ENCODE data around the gene EPM2A. TPM values are rescaled to one million over a fixed set of nuclear protein-coding genes. Genes with fewer than 3 reads are reported as not detected.
"Not testable (repeated sequence)": the region's sequence is repeated elsewhere in the genome, so short reads cannot be mapped to it uniquely, and the experiment has no call there.

The EPM2A gene
- total RNA-seq, result 5.3 and 7.3 TPM in 2 replicates

DNA sequence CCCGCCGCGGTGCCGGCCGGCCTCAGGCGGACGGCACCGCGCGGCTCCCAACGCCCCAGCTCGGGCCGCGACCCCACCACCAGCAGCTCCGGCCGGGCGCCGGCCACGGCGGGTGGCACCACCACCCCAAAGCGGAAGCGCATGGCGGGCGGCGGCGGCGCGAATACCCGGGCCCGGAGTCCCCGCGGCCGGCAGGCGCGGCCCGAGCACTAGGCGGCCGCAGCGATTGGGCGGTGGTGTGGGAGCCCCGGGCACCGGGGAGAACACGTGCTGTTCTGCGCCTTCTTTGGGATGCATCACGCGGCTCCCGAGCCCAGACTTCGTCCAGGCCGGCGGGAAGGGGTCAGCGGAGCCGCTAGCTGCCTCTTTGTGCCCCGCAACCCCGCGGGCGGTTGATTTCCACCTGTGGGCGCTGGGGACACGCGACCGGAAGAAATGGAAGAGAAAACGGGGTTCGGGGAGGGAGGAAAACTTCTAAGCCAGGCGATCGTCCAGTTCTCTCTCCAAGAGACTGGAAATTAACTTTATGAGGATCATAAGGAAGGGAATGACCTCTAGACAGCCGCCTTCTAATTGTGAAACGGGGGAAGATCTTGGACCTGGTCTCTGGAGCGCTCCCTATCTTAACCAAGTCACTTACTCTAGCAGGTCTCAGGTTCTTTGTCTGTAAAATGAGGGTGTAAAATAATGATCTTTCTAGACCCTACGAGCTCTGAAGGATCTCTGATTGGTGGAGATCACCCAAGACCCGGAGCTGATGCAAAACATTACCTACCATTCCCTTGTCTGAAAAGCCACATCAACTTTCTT is at the start of gene EPM2A:
TSS of gene EPM2A (minus strand) at position 165 of the 810 bp plus-strand sequence. CDS start at position 143, 22 bp downstream.
- intact Hi-C loops (cut with micrococcal nuclease), result loop anchor here (1.0 to 10.0 kb wide), 7 partner anchors 79 to 1641 kb away; partner anchors contain the start of genes FBXO30, SF3B5, SHPRH and STX11

DNA sequence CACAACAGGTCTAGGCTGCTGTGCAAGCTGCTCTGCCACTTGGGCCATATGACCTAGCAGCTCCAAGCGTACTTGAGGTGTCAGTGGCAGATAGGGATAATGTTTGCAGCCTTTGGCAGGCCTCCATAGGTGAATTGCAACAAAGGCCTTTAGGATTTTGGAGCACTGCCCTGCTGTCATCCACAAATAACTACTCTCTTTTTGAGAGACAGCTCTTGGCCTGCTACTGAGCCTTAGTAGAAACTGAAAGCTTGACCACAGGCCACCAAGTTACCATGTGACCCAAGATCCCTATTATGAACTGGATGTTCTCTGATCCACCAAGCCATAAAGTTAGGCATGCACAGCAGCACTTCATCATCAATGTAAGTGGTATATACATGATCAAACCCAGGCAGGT is 49.4 kb upstream of the EPM2A start:
- intact Hi-C loops (cut with micrococcal nuclease), result no loop called here

DNA sequence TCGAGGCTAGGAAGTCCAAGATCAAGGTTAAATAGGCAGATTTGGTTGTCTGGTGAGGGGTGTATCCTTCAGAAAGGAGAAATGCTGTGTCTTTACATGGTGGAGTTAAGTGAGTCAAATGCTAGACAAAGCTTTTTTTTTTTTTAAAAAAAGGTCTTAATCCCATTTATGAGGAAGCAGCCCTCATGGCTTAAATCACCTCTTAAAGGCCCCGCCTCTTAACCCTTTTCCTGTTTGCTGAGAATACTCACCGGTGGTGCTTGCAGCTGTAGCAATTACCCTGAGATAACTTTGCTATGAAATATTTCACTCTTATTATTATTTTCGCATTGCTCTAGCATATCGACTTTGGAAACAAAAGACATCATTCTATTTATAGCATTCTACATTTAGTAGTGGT is 48.5 kb upstream of the EPM2A start:
- intact Hi-C loops (cut with micrococcal nuclease), result no loop called here

DNA sequence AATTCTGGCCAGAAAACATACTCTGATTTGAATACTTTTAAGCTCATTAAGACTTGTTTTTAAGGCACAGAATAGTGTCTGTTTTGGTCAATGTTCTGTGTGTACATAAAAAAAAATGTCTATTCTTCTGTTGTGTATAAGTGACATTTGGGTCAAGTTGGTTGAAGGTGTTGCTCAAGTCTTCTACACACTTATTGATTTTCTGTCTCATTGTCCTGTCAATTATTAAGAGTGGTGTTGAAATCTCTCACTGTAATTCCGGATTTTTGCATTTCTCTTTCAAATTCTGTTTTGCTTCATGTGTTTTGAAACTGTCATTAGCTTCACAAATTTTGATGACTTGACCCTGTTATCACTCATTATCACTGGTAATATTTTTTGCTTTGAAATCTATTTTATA is 37.5 kb upstream of the EPM2A start:
- intact Hi-C loops (cut with micrococcal nuclease), result no loop called here

DNA sequence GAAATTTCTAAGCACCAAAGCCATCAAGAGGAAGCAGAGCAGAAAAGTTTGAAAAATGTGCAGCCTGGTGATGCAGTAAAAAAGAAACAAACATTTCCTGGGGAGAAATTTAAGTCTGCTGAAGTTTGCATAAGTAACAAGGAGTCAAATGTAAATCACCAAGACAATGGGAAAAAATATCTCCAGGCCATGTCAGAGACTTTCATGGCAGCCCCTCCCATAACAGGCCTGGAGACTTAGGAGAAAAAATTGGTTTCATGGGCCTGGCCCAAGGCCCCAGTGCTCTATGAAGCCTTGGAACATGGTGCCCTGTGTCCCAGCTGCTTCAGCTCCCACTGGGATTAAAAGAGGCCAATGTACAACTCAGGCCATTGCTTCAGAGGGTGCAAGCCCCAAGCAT is 30.1 kb upstream of the EPM2A start:
- intact Hi-C loops (cut with micrococcal nuclease), result no loop called here

DNA sequence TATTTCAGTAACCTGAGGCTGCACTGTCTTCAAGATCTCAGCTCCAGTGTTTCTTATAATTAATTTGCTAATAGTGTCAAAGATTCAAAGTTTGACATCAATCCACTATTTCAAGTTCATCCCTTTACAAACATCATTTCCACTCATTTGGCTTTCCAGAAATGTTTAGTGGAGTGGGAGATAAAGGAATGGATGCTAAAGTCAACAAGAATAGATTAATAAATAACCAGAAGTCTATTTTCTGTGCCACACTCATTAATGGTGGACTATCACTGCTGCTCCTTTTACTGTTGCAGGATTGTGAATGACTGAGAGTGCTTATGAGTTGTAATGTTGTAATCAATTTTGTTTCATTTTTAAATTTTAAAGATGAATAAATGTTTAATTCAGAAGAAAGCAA is 28.4 kb upstream of the EPM2A start:
- intact Hi-C loops (cut with micrococcal nuclease), result no loop called here

DNA sequence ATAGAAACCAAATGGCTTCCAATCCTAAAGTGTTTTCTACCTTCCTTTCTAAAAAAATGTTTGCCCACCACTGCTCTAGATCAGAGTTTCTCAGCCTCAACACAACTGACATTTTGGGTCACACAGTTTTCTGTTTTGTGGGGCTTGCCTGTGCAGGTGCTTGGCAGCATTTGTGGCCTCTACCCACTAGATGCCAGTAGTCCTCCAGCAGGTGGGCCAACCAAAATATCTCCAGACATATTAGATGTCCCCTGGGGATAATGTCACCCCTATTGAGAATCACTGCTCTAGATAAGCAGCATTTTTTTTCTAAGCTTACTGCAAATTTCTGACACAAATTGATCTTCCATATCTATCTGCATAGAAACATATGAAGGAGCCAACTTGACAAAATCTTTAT is 26.3 kb upstream of the EPM2A start:
- intact Hi-C loops (cut with micrococcal nuclease), result no loop called here

DNA sequence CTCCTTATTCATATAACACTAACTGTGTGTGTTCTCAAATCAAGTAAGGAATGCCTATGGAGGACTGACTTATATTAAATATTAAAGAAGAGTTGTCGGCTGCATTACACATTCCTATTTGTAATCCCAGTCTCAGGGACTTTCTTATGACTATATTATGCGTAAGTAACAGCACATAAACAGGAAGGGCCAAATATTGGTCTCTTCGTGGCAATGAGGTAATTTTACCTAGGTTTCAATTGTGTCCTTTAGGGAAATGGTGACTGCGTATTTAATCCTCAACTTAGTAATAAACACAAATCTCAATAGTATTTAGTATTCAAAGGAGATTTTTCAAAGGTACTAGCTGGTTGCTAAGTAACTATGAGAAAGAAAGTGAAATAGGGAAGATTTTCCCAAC is 22.8 kb upstream of the EPM2A start:
- intact Hi-C loops (cut with micrococcal nuclease), result no loop called here

DNA sequence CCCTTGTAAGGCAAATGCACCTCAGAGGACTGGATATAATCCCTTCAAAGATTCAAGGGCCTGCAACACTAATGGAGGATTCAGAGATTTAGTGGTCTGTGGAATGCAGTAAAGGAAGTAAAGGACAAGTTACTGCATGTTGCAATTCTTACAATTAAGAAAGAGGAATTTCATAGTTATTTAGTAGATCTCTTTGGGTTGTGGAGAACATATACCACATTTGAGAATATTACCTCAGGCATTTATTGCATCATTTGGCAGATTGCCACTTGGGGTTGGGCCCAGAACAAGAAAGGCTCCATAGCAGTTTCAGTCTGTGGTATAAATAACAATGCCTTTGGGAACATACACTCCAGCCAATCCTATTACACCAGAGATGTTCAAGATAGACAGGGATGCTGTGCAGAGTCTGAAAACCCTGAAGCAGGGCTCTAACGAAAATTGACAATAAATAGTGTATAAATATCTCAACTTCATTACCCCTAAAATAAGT is 20.9 kb upstream of the EPM2A start:
- intact Hi-C loops (cut with micrococcal nuclease), result no loop called here

DNA sequence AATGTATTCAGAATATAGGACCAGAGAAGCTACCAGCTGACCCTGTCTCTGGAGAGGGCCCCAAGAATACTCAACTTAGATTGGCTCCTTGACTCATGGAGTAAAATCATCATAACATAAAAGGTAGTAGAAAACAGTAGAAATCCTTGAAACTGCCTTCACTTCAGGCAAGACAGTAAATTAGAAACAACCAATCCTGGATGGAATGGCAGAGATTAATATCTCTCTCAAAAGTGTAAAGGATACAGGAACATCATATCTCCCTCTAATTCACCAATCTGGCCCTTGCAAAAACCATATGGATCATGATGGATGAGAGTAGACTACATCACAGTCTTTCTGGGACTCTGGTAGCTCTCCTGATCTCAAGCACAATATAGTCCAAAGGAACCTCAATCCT is 20.4 kb upstream of the EPM2A start:
- intact Hi-C loops (cut with micrococcal nuclease), result no loop called here

DNA sequence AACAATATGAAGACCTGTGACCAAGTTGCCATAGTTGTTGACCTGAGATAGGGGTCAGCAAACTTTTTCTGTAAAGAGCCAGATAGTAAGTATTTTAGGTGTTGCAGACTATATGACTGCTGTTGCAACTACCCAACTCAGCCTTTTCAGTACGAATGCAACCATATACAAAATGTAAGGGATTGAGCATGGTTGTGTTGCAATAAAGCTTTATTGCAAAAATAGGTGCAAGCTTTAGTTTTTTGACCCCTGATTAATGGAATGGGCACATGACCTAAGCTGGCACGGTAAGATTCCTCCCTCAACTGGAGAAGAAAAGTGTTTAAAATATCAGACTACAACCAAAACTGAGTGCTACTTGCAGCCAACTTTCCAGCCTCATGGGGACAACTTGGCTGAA is 17.3 kb upstream of the EPM2A start:
- intact Hi-C loops (cut with micrococcal nuclease), result no loop called here

DNA sequence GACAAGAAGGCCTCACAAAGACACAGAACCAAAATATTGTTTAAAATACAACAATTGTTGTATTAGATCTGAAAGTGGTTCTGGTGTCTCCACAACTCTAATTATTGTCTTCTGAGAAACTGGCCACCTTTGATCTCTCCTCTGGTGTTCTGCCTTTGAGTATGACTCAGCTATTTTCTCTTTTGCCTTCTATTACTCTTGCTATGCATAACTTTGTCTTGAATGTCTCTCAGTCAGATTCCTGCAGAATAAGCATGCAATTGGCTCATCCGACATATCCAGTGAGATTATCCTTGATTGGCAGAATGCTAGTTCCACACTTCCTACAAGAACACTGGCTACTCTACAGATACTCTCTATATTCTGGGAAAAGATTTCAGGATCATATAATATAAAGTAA is 14.3 kb upstream of the EPM2A start:
- intact Hi-C loops (cut with micrococcal nuclease), result no loop called here

DNA sequence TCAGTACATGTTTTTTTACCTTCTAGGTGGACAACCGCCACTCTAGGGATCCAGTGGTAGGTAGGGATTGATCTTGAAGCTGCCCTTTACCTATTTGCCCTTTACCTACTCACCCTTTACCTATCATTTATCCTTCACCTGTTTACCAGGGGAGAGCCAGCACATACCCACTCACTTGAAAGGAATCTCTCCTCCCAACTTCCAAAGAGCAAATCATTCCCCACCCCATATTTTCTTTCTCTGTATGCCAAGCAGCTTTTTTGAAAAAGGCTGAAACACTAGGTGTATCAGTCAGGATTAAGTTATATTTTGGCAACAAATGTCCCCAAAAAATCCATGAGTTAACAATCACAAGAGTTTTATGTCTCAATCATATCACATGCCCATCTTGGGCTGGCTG is 10.5 kb upstream of the EPM2A start:
- intact Hi-C loops (cut with micrococcal nuclease), result no loop called here

DNA sequence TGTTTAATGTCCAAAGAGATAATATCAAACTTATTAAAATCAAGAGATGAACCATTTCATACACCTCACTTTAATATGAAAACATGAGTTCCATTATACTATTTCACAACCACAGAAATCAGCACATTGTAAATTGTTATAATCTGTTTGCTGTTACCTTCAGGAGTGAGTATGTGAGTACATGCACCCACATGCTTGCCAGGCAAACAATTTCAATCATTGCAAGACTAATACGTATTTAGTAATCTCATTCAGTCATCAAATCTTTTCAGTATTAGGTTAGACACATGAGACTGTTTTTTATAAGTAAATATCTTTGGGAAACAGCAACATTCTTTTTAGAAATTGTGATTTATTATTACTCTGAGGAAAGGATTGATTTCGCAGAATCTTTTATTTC is 9.3 kb upstream of the EPM2A start:
- intact Hi-C loops (cut with micrococcal nuclease), result no loop called here

DNA sequence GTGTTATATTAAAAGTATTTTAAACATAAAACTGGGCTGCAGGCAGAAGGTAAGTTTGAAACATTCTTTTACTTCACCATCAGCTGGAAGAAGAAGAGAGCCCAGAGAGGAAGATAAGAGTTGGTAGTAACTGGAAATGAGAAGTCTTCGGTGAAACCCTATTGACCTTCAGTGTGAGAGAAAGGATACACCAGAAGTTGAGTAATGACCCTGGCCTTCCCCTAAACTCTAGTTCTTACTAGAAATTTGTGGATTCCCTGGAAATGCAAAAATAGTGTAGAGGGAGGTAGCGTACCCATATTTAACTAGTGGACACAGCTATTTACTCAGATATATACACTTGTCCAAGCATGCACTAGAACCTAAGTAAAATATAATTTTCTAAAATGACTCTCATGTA is 8.0 kb upstream of the EPM2A start:
- intact Hi-C loops (cut with micrococcal nuclease), result no loop called here

DNA sequence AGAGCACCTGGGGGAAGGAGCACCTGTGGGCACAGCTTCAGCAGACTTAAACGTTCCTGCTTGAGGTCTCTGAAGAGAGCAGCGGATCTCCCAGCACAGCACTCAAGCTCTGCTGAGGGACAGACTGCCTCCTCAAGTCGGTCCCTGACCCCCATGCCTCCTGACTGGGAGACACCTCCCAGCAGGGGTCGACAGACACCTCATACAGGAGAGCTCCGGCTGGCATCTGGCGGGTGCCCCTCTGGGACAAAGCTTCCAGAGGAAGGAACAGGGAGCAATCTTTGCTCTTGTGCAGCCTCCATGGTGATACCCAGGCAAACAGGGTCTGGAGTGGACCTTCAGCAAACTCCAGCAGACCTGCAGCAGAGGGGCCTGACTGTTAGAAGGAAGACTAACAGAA is 7.2 kb upstream of the EPM2A start:
- intact Hi-C loops (cut with micrococcal nuclease), result not testable (repeated sequence)

DNA sequence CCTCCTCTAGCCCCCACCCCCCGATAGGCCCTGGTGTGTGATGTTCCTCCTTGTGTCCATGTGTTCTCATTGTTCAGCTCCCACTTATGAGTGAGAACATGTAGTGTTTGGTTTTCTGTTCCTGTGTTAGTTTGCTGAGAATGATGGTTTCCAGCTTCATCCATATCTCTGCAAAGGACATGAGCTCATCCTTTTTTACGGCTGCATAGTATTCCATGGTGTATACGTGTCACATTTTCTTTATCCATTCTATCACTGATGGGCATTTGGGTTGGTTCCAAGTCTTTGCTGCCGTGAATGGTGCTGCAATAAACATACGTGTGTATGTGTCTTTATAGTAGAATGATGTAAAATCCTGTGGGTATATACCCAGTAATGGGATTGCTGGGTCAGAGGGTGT is 4.4 kb upstream of the EPM2A start:
- intact Hi-C loops (cut with micrococcal nuclease), result loop anchor here (10.0 kb wide), 3 partner anchors 1155 to 1645 kb away; partner anchors contain the start of genes SF3B5 and STX11

DNA sequence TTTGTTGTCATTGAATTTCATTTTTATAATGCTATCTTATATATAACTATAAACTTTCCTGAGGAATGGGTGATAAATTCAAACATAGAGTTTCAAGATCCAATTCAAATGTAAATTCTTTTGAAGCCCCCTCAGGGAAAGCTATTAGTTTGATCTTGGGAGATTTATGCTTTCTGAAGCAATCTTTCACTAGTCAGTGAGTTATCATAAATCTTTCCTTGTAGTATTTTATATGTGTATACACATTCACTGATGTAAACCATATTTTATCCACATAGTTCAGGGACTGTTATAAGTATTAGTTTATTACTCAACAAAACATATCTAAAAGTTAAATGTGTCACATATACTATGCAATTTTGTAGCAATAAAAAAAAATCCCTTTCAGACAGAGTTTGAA is 2.9 kb upstream of the EPM2A start:
- intact Hi-C loops (cut with micrococcal nuclease), result loop anchor here (10.0 kb wide), 3 partner anchors 1153 to 1643 kb away; partner anchors contain the start of genes SF3B5 and STX11

DNA sequence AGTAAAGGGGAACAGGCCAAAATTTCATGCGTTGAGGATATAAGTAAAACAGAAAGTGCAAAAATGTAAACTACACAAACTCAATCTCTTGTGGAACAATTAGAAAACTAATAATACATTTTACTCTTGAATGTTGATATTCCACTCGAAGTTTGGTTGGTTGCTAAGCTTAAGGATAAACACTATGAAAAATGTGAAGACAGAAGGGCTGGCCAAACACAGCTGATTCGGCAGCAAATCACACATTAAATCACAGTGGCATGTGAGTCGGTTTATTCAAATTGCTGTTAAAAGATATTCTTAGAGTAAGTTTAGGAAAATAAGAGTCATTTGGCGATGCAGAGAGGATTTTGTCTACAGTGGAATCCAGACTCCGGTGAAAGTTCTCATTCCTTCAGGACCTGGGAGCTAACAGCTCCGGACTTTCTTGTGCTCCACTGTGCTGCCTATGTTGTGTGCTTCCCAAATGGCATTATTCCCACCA is 1.4 kb upstream of the EPM2A start:
- intact Hi-C loops (cut with micrococcal nuclease), result loop anchor here (10.0 kb wide), 3 partner anchors 1152 to 1642 kb away; partner anchors contain the start of genes SF3B5 and STX11

DNA sequence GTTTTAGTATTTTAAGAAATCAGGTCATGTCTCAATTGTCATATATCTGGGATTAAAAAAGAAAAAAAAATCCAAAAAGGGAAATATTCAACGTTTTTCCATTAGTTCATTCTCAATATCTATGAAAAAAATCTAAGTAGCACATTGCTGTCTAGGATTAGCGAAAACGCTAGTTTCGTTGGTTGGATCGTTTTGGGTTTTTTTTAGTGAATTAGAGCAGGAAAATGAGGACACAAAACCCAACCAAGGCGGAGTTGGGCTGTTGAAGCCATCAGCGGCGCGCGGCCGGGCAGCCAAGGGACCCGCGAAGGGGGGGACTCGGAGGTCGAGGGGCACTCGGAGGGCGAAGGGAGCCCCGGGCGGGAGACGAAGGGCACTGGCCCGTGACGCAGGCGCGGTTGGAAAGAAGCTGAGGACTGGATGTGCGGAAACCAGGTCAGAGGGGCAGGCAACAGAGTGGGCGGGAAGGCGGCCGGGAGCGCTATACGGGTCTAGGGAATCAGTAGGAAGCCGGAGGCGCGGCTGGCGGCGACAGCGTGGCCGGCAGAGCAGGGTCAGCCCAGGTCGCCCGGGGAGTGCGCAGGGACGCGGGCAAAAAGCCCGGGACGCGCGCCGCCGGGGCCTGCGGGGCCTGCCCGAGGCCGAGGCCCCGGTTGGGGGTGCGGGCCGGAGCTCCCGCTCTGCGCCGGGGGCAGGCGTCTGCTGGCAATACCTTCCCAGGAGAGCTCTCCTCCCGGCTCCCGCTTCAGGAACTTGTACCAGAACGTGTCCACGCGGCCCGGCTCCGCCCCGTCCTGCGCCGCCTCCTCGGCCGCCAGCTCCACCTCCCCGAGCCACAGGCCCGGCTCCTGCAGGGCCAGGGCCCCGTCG is 599 bp downstream of the EPM2A start:
- intact Hi-C loops (cut with micrococcal nuclease), result loop anchor here (1.0 to 10.0 kb wide), 7 partner anchors 80 to 1640 kb away; partner anchors contain the start of genes FBXO30, SF3B5, SHPRH and STX11

DNA sequence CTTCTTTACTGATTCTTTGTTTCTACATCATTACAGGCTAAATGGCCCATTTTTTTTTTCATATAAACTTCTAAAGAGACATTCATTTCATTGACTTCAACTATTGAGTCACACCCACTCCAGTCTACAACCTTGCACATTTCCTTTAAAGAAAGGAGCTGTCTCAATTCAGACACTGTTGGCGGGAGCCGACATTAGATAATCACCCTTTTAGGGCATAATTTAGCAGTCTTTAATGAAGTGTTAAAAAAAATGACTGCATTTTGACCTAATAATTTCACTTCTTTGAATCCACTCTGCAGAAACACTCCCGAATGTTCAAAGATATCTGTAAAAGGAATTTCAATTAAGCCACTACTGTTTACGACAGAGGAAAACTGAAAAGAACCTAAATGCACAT is 1.5 kb downstream of the EPM2A start:
- intact Hi-C loops (cut with micrococcal nuclease), result loop anchor here (2.0 to 10.0 kb wide), 5 partner anchors 133 to 1639 kb away; partner anchors contain the start of genes SF3B5 and STX11
